GM12872 (cell line): ENCODE measurements around the gene NBL1.

Experiments used
- TF ChIP-seq, protein P1 (sequence below): IDR thresholded peaks from 3 replicates; pipeline ENCODE4 v1.5.1; 2011; ENCODE audit warnings: low read depth, mild to moderate bottlenecking, low read length, moderate library complexity; ENCODE audit not compliant: insufficient read depth

The NBL1 gene

GRCh38 chr1:19695772-19696171 is 51.7 kb downstream of the NBL1 start:
- TF ChIP-seq, protein P1, sequence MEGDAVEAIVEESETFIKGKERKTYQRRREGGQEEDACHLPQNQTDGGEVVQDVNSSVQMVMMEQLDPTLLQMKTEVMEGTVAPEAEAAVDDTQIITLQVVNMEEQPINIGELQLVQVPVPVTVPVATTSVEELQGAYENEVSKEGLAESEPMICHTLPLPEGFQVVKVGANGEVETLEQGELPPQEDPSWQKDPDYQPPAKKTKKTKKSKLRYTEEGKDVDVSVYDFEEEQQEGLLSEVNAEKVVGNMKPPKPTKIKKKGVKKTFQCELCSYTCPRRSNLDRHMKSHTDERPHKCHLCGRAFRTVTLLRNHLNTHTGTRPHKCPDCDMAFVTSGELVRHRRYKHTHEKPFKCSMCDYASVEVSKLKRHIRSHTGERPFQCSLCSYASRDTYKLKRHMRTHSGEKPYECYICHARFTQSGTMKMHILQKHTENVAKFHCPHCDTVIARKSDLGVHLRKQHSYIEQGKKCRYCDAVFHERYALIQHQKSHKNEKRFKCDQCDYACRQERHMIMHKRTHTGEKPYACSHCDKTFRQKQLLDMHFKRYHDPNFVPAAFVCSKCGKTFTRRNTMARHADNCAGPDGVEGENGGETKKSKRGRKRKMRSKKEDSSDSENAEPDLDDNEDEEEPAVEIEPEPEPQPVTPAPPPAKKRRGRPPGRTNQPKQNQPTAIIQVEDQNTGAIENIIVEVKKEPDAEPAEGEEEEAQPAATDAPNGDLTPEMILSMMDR: no peak

DNA sequence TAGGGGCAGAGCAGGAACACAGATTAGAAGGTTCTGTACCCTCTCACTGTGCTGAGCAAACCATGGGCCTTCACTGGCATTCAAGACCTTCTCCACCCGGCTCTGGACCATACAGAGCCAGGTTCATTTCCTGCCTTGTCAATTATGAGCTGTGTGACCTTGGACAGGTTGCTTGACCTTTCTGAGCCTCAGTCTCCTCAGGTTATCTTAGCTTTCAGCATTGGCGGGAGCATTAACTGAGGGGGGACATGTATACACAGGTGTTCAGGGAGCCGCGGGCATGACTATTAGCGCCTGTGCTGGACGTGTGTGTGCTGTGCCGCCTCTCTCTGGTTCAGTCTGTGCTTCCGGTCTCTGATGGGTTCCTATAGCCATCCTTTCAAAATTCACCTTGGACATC is 52.7 kb downstream of the NBL1 start:
- TF ChIP-seq, protein P1: no peak

DNA sequence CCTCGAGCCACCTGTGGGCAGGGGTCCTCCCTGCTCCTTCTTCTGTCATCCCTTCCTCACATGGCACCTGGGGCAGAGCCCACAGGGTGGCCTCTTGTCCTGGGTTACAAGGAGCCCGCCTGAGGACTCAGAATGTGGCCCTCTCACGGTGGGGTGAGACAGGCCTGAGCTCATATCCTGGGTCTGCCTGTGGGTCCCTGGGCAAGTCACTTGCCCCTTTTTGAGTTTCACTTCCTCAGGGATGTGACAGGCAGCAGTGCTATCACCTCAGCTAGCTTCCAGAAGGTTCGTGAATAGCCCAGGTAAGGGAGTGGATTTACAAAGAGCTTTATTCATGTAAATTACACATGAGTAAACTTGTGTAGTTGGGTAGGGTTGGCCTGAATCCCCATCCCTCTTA is 54.1 kb downstream of the NBL1 start:
- TF ChIP-seq, protein P1: no peak

DNA sequence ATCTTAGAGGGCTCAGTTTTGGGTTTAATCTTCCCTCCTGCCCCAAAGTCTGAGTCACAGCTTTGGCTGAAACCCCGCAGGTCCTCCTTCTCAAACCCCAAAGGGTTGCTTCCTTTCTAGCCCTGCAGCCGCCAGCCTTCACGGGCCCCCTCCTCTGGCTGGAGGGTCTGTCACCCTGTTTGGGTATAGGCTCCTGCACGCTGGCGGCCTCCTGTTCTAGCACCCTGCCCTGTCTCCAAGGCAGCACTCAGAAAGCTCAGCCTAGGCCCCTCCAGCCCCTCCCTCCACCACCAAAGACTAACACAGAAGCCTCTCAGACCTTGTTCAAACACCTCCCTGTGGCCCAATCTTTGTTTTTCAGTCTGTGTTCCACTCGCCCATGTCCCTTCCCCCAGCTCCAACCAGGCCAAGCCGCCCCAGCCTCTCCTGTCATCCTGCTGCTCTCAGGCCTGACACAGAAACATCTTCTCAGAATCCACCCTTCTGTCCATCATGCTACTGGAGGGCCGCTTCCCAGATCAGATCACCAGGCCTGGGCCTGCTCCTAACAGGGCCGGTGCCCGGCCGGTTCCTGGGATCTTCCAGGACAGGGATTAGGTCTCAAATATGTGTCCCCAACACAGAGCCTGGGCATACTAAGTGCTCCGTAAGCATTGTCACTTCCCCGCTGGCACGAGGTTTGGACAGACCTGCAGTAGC is 56.1 kb downstream of the NBL1 start:
- TF ChIP-seq, protein P1: no peak

- TF ChIP-seq, protein P1: no peak
Measured at GRCh38 chr1:19703280-19703679, 59.2 kb downstream of the NBL1 start.

DNA sequence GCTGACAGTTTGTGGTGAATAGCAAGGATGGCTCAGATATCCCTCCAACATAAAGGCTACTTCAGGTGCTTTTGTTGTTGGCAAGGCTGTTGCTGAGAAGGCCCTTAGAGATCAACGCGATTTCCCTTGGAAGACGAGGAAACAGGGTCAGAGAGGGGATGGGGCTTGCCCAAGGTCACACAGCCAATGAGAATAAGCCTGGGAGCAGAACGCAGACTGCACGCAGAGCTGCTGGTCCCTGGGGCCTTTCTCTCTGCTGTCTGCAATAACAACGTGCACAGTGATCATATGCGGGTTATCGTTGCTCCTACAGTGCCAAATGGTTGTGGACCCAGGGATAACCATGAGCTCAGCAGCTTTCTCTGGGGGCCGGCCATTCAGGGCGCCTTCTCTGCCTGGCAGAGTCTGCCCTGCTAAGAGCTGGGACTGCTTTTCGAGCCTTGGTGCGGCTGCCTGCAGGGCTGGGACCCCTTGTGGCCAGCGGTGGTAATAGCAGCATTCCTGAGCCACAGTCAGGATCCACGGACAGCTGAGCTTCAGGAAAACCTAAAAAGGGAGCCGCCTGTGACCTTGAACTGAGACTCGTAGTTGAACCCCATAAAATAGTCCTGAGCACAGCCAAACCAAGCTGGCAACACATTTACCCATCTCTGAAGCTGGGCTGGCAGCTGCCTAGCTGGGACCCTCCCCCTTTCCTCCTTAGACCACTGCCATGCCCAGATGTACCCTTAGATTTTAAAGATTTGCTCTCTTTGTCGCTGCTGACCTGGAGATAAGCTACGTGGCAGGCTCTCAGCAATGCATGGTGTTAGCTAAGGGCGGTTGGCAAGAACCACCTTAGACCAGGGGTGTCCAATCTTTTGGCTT is 60.4 kb downstream of the NBL1 start:
- TF ChIP-seq, protein P1: peak; percentile 96

- TF ChIP-seq, protein P1: no peak
Measured at GRCh38 chr1:19705464-19705863, 61.4 kb downstream of the NBL1 start.
